H7 (cell line): ENCODE results near the gene FBXW7. TPM values are rescaled to one million over a fixed set of nuclear protein-coding genes. Genes with fewer than 3 reads are reported as not detected.

Experiments used
- DNase-seq: peaks from one replicate; pipeline ENCODE4 v3.0.0; 2012
- H3K27me3 ChIP-seq: 2 replicates; pipeline ENCODE4 v1.6.0; 2011; ENCODE audit warnings: mild to moderate bottlenecking, low read length; ENCODE audit not compliant: control insufficient read depth, insufficient read depth
- H3K36me3 ChIP-seq: replicated peaks from 2 replicates; pipeline ENCODE4 v1.5.1; 2011; ENCODE audit warnings: low read length; ENCODE audit not compliant: control insufficient read depth, insufficient read depth
- H3K4me3 ChIP-seq: 2 replicates; pipeline ENCODE4 v1.5.1; 2011; ENCODE audit warnings: low read depth, mild to moderate bottlenecking, control low read depth, low read length, moderate library complexity; ENCODE audit not compliant: insufficient read depth
- total RNA-seq: library from RNA; depleted of rRNA; stranded (reverse); fragments of >200 nt; shearing (Covaris generic); gene quantifications from 2 replicates; pipeline ENCODE4 v1.2.3, GENCODE V29; 2014

The FBXW7 gene
- total RNA-seq, 1 experiment from 2014 or later, result 12.7 TPM

DNA sequence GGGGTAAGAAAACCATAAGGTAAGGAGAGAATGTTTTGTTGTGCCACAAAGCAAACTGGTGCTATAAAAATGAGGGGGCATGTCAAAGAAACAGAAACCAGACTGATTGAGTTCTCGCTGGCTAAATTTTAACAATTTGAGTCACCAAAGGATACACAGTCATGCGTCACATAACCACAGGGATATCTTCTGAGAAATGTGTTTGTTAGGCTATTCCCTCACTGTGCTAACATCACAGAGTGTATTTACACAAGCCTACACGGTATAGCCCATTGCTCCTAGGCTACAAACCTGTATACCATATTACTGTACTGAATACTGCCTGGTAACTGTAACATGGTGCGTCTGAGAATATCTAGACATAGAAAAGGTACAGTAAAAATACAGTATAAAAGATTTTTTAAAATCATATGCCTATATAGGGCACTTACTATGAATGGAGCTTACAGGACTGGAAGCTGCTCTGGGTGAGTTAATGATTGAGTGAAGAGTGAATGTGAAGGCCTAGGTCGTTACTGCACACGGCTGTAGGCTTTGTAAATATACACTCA is 50.1 kb downstream of the FBXW7 start:
- no peak for DNase-seq
- Histone ChIP-seq H3K4me3 (no peak overlapping the region), H3K27me3 (no peaks in the 10 kb centered on the region), H3K36me3 (no peaks in the 10 kb centered on the region)

DNA sequence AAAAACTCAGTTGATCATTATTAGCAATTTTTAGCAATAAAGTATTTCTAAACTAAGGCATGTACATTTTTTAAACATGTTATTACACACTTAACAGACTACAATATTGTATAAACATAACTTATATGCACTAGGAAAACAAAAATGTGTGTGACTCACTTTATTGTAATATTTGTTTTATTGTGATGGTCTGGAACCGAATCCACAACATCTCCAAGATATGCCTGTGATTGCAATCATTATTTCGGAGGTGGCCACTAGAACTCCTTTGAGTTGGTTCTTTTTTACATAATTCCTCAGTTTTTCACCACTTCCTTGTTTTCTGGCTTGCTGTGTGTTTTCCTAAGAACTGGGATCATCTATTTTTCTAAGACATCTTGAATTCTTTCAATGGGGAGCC is 53.7 kb downstream of the FBXW7 start:
- Histone ChIP-seq H3K36me3 (no peaks in the 10 kb centered on the region), H3K27me3 (no peaks in the 10 kb centered on the region), H3K4me3 (no peak overlapping the region)
- no peak for DNase-seq

DNA sequence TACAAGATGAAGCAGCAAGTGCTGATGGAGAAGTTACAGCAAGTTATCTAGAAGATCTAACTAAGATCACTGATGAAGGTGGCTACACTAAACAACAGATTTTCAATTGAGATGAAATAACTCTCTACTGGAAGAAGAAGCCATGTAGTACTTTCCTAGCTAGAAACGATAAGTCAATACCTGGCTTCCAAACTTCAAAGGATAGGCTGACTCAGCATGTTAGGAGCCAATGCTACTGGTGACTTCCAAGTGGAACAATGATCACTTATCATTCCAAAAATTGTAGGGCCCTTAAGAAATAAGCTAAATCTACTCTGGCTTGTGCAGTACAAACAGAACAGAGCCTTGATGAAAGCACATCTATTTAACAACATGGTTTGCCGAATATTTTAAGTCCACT is 55.0 kb downstream of the FBXW7 start:
- H3K27me3 ChIP-seq, result no peaks in the 10 kb centered on the region
- DNase-seq, result no peak
- no peak overlapping the region for H3K4me3 ChIP-seq
- H3K36me3 ChIP-seq, result no peaks in the 10 kb centered on the region

DNA sequence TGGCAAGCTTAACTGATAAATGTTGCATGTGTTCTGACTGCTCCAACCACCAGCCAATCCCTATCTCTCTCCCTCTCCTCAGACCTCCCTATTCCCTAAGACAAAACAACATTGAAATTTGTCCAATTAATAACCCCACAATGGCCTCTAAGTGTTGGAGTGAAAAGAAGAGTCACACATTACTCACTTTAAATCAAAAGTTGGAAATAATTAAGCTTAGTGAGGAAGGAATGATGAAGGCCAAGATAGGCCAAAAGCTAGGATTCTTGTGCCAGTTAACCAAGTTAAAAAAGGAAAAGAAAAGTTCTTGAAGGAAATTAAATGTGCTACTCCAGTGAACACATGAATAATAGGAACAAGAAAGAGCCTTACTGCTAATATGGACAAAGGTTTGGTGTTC is 55.6 kb downstream of the FBXW7 start:
- no peak for DNase-seq
- no peaks in the 10 kb centered on the region for H3K27me3 ChIP-seq
- no peaks in the 10 kb centered on the region for H3K36me3 ChIP-seq
- H3K4me3 ChIP-seq, result no peak overlapping the region

DNA sequence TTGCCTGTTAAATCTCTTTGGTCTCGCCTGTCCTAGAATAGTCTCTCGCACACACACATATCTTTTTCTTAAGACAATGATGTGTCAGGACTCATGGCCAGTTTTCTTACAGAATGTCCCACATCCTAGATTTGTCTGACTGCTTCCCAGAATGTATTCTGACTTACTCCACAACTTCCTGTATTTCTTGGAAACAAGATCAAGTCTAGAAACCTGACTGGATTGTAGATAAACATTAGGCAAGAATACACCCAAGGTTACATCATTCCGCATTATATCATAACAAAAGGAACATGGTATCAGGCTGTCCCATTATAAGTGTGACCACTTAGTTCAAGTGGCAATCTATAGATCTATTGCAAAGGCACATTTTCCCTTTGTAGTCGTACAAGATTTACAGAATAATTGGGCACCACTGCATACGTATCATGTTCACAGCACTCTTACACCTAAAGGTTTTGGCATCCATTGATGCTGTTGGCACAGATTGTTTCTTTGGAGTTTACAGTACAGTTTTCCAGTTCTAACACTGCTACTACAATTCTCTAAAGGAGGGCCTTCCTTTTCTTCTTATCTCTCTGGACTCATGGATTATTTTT is 56.4 kb downstream of the FBXW7 start:
- no peaks in the 10 kb centered on the region for H3K27me3 ChIP-seq
- H3K4me3 ChIP-seq, result no peak overlapping the region
- H3K36me3 ChIP-seq, result no peaks in the 10 kb centered on the region
- no peak for DNase-seq

DNA sequence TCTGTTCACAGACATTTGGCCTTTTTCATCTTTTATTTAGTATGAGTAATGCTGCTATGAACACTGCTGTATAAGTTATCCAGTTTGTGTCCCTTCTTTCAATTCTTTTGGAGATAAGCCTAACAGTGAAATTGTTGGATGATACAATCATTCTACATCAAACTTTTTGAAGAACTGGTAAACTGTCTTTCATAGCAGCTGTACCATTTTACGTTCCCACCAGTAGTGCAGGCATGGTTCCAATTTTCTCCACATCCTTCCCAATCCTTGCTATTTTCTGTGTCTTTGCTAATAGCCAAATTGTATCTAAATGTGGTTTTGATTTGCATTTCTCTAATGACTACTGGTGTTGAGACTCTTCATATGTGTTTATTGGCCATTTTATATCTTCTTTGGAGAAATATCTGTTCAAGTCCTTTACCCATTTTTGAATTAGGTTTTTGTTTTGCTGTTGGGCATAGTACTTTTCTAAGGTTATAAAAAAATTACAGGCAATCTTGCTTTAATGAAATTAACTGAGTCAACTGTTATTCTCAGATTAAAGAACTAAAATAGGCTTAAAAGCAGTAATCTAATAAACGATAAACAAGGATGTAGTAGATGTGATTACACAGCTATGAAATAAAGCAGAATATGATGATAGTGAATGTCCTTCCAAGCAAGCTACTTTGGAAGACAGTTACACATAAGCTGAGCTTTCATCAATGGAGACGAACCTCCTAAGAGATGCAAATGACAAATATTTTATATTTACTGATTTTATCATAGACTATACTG is 57.2 kb downstream of the FBXW7 start:
- DNase-seq, result no peak
- H3K36me3 ChIP-seq, result no peaks in the 10 kb centered on the region
- H3K4me3 ChIP-seq, result no peak overlapping the region
- H3K27me3 ChIP-seq, result no peaks in the 10 kb centered on the region

DNA sequence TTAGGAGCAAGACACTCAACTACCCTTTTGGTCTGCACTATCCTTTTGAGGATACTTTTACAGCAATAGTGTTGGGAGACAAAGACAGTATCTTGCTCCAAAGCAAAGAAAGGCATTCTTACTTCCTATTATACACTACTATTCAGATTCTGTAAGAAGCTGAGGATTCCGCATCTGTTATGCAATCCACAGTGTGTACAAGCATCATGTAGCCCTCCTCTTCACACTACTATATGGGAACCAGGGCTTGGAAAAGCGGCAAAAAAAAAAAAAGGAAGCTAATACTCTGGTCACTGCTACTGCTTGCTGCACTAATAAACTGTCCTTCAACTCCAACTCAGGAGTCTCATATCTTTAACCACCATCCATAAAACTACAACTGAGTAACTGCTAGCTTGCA is 59.1 kb downstream of the FBXW7 start:
- no peak for DNase-seq
- no peaks in the 10 kb centered on the region for H3K27me3 ChIP-seq
- H3K4me3 ChIP-seq, result no peak overlapping the region
- no peaks in the 10 kb centered on the region for H3K36me3 ChIP-seq

DNA sequence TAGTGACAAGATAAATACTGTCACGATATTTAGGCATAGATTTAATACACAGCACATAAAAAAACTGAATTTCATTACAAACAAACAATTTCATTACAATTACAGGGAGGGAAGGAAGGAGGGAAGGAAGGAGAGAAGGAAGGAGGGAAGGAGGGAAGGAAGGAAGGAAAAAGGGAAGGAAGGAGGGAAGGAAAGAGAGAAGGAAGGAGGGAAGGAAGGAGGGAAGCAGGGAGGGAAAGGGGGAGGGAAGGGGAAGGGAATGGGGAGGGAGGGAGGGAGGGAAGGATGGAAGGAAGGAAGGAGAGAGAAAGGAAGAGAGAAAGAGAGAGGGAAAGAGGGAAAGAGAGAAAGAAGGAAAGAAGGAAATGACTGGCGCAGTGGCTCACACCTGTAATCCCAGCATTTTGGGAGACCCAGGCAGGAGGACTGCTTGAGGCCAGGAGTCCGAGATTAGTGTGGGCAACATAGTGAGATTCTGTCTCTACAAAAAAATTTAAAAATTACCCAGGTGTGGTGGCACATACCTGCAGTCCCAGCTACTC is 64.6 kb downstream of the FBXW7 start:
- H3K27me3 ChIP-seq, result no peaks in the 10 kb centered on the region
- H3K36me3 ChIP-seq, result no peaks in the 10 kb centered on the region
- H3K4me3 ChIP-seq, result no peak overlapping the region
- DNase-seq, result no peak

DNA sequence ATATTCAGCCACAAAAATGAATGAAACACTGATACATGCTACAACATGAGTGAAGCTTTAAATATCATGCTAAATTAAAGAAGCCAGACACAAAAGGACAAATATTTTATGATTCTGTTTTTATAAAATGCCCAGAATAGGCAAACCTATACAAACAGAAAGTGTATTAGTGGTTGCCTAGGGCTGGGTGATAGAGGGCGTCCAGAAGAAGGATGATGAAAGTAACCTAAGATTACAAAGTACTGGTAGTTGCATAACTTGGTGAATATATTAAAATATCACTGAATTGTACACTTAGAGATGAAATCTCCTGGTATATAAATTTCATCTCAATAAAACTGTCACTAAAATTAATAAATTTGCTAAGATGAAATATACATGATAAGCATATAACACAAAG is 67.5 kb downstream of the FBXW7 start:
- Histone ChIP-seq H3K4me3 (no peak overlapping the region), H3K27me3 (no peaks in the 10 kb centered on the region), H3K36me3 (no peaks in the 10 kb centered on the region)
- DNase-seq, result no peak

DNA sequence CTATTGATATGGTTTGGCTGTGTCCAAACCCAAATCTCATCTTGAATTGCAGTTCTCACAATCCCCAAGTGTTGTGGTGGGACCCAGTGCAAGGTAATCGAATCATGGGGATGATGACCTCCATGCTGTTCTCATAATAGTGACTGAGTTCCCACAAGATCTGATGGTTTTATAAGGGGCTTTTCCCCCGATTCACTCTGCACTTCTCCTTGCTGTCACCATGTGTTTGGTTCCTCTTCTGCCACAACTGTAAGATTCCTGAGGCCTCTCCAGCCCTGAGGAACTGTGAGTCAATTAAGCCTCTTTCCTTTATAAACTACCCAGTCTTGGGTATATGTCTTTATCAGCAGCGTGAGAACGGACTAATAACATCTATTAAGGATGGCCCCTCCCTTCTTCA is 68.8 kb downstream of the FBXW7 start:
- DNase-seq, result no peak
- H3K27me3 ChIP-seq, result no peaks in the 10 kb centered on the region
- no peaks in the 10 kb centered on the region for H3K36me3 ChIP-seq
- H3K4me3 ChIP-seq, result no peak overlapping the region

DNA sequence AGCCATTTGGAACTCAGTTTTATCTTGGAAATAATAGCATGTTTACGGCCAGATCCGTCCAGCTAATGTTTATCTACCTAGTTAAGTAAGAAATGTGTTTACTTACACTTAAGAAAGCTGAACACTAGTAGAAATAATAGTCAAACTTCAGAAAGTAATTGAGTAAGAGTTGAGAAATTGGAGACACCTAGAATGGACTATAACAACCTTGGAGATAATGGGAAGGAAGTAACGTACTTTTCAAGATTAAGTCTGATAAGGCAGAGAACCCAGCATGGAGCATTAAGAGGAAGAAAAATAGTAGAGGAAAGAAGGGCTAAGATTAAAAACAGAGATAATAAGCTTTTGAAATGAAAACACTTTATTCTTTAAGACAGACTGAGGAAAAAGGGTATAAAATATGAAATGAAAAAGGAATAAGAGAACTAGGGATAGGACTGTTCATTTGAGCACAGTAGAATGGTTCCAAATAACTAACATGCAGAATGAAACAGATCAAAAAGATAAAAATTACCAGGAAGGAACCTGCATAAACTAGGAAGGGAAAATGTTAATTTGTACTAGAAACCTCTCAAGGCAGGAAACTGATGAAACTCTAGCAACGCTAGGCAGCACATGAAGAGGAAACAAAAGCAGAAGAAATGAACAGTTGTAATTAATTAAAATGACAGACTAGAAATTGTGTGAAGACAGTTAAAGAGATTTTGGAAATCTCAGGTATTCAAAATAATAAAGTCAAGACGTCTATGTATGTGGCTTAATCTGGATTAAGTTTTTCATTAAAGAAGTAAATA is 71.7 kb downstream of the FBXW7 start:
- Histone ChIP-seq H3K36me3 (no peaks in the 10 kb centered on the region), H3K27me3 (no peaks in the 10 kb centered on the region), H3K4me3 (no peak overlapping the region)
- DNase-seq, result no peak

DNA sequence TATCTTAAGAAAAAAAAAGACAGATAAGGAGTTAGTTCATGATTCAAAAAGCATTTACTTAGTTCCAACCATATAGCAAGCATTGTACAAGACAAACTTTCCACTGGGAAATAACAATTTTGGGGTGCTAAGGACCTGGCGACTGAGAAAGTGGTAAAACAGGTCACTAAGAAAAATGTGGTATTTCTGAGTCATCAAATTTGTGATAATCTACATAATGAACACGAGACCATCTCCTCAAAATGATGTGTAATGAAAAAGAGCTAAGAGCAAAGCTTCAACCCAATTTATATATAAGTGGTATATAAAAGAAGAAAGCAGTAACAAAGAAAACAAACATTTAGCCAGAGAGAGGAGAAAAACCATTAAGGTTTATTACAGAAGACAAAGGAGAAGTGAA is 72.3 kb downstream of the FBXW7 start:
- Histone ChIP-seq H3K4me3 (no peak overlapping the region), H3K36me3 (no peaks in the 10 kb centered on the region), H3K27me3 (no peaks in the 10 kb centered on the region)
- DNase-seq, result no peak

DNA sequence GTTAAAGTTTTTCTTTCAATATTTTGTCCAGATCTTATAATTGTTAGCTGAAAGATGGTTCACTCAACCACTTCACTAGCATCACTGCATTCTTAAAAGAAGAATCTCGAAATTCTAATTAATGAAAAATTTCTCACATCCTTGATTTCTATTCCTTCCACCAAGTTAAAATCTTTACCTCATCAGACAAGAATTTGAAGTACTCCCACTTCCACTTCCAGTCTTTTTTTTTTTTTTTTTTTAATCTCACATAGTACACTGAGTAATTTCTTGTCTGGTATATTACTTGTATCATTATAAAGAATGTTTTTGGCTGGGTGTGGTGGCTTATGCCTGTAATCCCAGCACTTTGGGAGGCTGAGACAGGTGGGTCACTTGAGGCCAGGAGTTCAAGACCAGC is 73.2 kb downstream of the FBXW7 start:
- no peaks in the 10 kb centered on the region for H3K27me3 ChIP-seq
- H3K4me3 ChIP-seq, result no peak overlapping the region
- DNase-seq, result no peak
- H3K36me3 ChIP-seq, result no peaks in the 10 kb centered on the region

DNA sequence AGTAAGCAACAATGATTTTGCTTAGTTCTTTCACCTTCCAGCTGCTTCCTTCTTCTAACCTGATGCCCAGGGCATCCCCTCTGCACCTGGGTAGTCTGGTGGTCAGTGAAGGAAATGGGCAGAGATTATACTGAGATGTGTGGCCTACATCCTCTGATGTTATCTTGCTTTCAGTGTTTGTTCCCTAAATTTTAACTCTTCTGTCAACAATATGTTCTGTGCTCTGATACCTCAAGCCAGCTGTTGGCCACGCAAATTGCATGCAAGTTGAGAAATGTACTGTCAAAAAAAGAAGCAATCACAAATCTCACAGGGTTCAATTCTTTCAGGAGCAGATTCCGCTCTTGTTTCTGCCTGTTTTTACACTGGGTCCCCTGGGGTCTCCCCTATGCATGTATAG is 73.8 kb downstream of the FBXW7 start:
- Histone ChIP-seq H3K4me3 (no peak overlapping the region), H3K27me3 (no peaks in the 10 kb centered on the region), H3K36me3 (no peaks in the 10 kb centered on the region)
- DNase-seq, result no peak

DNA sequence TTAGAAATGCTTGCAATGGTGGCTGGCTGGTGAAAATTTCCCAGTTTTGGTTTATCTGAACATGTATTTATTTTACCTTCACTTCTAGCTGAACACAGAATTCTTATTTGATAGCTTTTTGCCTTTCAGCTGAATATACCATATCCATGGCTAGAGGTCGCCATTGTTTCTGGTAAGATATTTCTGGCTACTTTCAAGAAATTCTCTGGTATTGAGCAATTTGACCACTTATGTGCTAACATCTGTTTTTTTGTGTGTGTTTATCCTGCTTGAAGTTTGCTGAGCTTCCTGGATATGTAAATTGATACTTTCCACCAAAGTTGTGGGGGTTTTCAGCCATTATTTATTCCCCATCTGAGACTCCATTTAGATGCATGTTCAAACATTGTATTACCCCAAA is 75.4 kb downstream of the FBXW7 start:
- DNase-seq, result no peak
- H3K36me3 ChIP-seq, result no peaks in the 10 kb centered on the region
- no peak overlapping the region for H3K4me3 ChIP-seq
- H3K27me3 ChIP-seq, result no peaks in the 10 kb centered on the region
